Measurements from ENCODE around the gene LY86. TPM values are rescaled to one million over a fixed set of nuclear protein-coding genes. Genes with fewer than 3 reads are reported as not detected.

LY86 gene
- total and polyA plus RNA-seq, 10 of the 15 experiments (the other 5 are each of a cell fraction or from before 2014, with no cell fraction given): 68.2 to 457 (median 128) TPM

GRCh38 chr6:6643398-6643797 is 54.9 kb downstream of the LY86 start (continued):
- TF ChIP-seq, protein P1, sequence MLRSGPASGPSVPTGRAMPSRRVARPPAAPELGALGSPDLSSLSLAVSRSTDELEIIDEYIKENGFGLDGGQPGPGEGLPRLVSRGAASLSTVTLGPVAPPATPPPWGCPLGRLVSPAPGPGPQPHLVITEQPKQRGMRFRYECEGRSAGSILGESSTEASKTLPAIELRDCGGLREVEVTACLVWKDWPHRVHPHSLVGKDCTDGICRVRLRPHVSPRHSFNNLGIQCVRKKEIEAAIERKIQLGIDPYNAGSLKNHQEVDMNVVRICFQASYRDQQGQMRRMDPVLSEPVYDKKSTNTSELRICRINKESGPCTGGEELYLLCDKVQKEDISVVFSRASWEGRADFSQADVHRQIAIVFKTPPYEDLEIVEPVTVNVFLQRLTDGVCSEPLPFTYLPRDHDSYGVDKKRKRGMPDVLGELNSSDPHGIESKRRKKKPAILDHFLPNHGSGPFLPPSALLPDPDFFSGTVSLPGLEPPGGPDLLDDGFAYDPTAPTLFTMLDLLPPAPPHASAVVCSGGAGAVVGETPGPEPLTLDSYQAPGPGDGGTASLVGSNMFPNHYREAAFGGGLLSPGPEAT (IDR thresholded peaks at IDR 0.05; ENCODE audit: low read depth): peak; percentile 57; the same call in 1 of the 2 replicates
- TF ChIP-seq PBX3 (IDR thresholded peaks at IDR 0.05; ENCODE audit: insufficient replicate concordance, low read depth, low read length) (peak; percentile 30), REST (IDR thresholded peaks at IDR 0.05; ENCODE audit: low read depth, low read length) (no peak; the same call in 1 of the 2 replicates), ELK1 (IDR thresholded peaks at IDR 0.05; ENCODE audit: low read depth, low read length) (no peak), MEF2B (IDR thresholded peaks at IDR 0.05; ENCODE audit: partially characterized antibody, poor library complexity, severe bottlenecking) (peak; percentile 85), MTA3 (IDR thresholded peaks at IDR 0.05; ENCODE audit: borderline replicate concordance, low read length) (peak; percentile 98), TCF12 (IDR thresholded peaks at IDR 0.05; ENCODE audit: low read depth, low read length) (peak; percentile 98), FOXM1 (IDR thresholded peaks at IDR 0.05; ENCODE audit: low read depth, low read length) (peak; percentile 100), CHD2 (IDR thresholded peaks at IDR 0.05; ENCODE audit: borderline replicate concordance, low read depth, low read length) (no peak), NRF1 (conservative IDR thresholded peaks at IDR 0.05; ENCODE audit: low read depth, low read length) (no peak), IRF4 (IDR thresholded peaks at IDR 0.05; ENCODE audit: low read depth, low read length) (peak; percentile 100)
- TF ChIP-seq, protein P2, sequence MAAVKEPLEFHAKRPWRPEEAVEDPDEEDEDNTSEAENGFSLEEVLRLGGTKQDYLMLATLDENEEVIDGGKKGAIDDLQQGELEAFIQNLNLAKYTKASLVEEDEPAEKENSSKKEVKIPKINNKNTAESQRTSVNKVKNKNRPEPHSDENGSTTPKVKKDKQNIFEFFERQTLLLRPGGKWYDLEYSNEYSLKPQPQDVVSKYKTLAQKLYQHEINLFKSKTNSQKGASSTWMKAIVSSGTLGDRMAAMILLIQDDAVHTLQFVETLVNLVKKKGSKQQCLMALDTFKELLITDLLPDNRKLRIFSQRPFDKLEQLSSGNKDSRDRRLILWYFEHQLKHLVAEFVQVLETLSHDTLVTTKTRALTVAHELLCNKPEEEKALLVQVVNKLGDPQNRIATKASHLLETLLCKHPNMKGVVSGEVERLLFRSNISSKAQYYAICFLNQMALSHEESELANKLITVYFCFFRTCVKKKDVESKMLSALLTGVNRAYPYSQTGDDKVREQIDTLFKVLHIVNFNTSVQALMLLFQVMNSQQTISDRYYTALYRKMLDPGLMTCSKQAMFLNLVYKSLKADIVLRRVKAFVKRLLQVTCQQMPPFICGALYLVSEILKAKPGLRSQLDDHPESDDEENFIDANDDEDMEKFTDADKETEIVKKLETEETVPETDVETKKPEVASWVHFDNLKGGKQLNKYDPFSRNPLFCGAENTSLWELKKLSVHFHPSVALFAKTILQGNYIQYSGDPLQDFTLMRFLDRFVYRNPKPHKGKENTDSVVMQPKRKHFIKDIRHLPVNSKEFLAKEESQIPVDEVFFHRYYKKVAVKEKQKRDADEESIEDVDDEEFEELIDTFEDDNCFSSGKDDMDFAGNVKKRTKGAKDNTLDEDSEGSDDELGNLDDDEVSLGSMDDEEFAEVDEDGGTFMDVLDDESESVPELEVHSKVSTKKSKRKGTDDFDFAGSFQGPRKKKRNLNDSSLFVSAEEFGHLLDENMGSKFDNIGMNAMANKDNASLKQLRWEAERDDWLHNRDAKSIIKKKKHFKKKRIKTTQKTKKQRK (IDR thresholded peaks at IDR 0.05; ENCODE audit: low read depth, low read length): no peak
- TF ChIP-seq, protein P3, sequence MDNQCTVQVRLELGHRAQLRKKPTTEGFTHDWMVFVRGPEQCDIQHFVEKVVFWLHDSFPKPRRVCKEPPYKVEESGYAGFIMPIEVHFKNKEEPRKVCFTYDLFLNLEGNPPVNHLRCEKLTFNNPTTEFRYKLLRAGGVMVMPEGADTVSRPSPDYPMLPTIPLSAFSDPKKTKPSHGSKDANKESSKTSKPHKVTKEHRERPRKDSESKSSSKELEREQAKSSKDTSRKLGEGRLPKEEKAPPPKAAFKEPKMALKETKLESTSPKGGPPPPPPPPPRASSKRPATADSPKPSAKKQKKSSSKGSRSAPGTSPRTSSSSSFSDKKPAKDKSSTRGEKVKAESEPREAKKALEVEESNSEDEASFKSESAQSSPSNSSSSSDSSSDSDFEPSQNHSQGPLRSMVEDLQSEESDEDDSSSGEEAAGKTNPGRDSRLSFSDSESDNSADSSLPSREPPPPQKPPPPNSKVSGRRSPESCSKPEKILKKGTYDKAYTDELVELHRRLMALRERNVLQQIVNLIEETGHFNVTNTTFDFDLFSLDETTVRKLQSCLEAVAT (IDR thresholded peaks at IDR 0.05): peak; percentile 68; the same call in 1 of the 2 replicates
- TF ChIP-seq, protein P4, sequence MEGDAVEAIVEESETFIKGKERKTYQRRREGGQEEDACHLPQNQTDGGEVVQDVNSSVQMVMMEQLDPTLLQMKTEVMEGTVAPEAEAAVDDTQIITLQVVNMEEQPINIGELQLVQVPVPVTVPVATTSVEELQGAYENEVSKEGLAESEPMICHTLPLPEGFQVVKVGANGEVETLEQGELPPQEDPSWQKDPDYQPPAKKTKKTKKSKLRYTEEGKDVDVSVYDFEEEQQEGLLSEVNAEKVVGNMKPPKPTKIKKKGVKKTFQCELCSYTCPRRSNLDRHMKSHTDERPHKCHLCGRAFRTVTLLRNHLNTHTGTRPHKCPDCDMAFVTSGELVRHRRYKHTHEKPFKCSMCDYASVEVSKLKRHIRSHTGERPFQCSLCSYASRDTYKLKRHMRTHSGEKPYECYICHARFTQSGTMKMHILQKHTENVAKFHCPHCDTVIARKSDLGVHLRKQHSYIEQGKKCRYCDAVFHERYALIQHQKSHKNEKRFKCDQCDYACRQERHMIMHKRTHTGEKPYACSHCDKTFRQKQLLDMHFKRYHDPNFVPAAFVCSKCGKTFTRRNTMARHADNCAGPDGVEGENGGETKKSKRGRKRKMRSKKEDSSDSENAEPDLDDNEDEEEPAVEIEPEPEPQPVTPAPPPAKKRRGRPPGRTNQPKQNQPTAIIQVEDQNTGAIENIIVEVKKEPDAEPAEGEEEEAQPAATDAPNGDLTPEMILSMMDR (IDR thresholded peaks at IDR 0.05 in 2 of 3, conservative IDR thresholded peaks at IDR 0.05 in 1 of 3; ENCODE audit: control insufficient read depth in 2 of 3, extremely low read depth in 1 of 3, insufficient read depth in 1 of 3, low read depth in 3 of 3, low read length in 3 of 3): no peak

Data from GM12878 (cell line).